ENCODE results near the gene CLK2.

The CLK2 gene

DNA sequence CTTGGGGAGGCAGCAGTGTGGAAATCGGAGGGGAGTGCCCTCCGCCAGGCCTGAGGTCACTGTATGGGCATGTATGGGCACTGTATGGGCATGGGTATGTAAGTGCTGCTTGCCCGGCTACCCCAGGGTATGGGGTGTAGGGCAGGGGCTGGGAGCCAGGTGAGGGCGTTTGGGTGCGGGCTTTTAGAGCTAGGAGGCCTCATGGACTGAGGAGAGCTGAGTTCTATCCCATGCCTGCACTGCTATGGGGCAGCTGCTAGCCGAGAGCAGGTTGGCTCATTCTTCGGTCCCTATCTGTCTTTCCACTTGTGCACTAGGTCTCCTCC lies 22.6 kb upstream of the CLK2 start:
- Histone ChIP-seq H2BK120ac (ENCODE audit: low read depth, low read length) (peak overlapping the region; percentile 14), H3K36me3 (replicated peaks in 1 of 2; ENCODE audit: control insufficient read depth in 2 of 2, insufficient read depth in 2 of 2, low read length in 2 of 2) (no peaks in the 10 kb centered on the region), H3K4me2 (ENCODE audit: insufficient read depth, low read length, poor library complexity, severe bottlenecking) (no peak overlapping the region), H2BK12ac (ENCODE audit: low read length) (no peak overlapping the region), H3K4me3 (ENCODE audit: low read length in 2 of 2) (peak overlapping the region in 1 of 2 donors; percentile 15), H3K4ac (ENCODE audit: low read length) (no peak overlapping the region), H2BK5ac (ENCODE audit: low read length) (no peak overlapping the region), H3K14ac (ENCODE audit: low read length) (no peak overlapping the region), H3K9ac (ENCODE audit: low read depth, low read length, poor library complexity) (no peak overlapping the region), H3K23ac (ENCODE audit: low read depth, low read length, poor library complexity) (no peak overlapping the region), H3K79me1 (ENCODE audit: low read depth, low read length) (no peaks in the 10 kb centered on the region), H3K4me1 (ENCODE audit: control insufficient read depth in 2 of 2, insufficient read depth in 1 of 2, low read depth in 1 of 2, low read length in 2 of 2) (peaks cover 2 to 3% of the 10 kb centered on the region in 2 donors), H2AFZ (ENCODE audit: low read length) (peak overlapping the region; percentile 71), H3K27ac (replicated peaks; ENCODE audit: low read length) (no peak overlapping the region), H4K8ac (ENCODE audit: low read depth, low read length) (no peak overlapping the region), H2BK15ac (ENCODE audit: low read length) (no peak overlapping the region), H3K18ac (ENCODE audit: low read length) (no peak overlapping the region), H2AK5ac (ENCODE audit: low read depth, low read length) (peak overlapping the region; percentile 3), H3K9me3 (replicated peaks in 1 of 2; ENCODE audit: control insufficient read depth in 2 of 2, insufficient read depth in 1 of 2, low read depth in 1 of 2, low read length in 2 of 2) (peaks cover 0 to 15% of the 10 kb centered on the region in 2 donors), H4K91ac (ENCODE audit: low read depth, low read length, poor library complexity) (no peak overlapping the region), H3K27me3 (ENCODE audit: control insufficient read depth in 3 of 3, insufficient read depth in 3 of 3, low read depth in 1 of 3, low read length in 3 of 3) (peaks cover 3 to 41% (median 24%) of the 10 kb centered on the region in 3 experiments)
- WGBS, 2 donors (ENCODE audit: extremely low coverage in 2 of 2, insufficient read length in 2 of 2, insufficient replicate concordance in 1 of 2) = no CpG with 5 or more reads among the region's 7 CpGs
- no peak for DNase-seq (ENCODE audit: low spot score)

DNA sequence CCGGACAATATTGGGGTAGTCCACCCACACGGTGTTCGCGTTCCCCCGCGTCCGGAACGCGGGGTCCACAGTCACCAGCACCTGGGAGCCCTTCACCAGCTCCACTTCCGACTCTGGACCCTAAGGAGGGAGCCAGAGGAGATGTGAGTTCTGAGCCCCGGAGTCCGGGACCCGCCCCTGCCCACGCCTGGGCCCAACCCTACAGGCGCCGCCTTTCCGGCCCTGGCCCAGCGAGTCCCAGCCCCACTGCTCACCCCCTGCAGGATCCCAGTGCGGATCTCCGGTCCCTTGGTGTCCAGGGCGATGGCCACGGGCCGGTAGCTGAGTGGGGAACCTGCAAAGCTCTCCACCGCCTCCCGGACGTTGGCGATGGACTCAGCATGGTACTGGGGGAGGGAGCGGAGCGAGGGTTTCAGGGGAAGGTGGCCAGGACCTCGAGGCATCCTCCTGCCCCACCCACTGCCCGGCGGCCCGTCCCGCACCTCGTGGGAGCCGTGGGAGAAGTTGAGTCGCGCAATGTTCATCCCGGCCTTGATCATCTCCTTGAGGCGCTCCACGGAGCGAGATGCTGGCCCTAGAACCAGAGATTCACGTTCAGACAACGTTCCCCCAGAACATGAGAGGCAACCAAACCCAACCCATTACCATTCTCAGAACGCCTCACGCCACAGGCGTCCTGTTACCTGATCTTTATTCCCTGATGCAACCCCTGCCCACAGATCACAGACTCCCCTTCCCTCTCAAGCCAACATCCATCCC lies 22.1 kb upstream of the CLK2 start:
- Histone ChIP-seq H2AK5ac (ENCODE audit: low read depth, low read length) (peak overlapping the region; percentile 78), H3K27ac (replicated peaks; ENCODE audit: low read length) (no peak overlapping the region), H3K4me2 (ENCODE audit: insufficient read depth, low read length, poor library complexity, severe bottlenecking) (peak overlapping the region; percentile 35), H3K9me3 (replicated peaks in 1 of 2; ENCODE audit: control insufficient read depth in 2 of 2, insufficient read depth in 1 of 2, low read depth in 1 of 2, low read length in 2 of 2) (peaks cover 0 to 15% of the 10 kb centered on the region in 2 donors), H3K79me1 (ENCODE audit: low read depth, low read length) (no peaks in the 10 kb centered on the region), H4K8ac (ENCODE audit: low read depth, low read length) (no peak overlapping the region), H2BK5ac (ENCODE audit: low read length) (peak overlapping the region; percentile 11), H3K9ac (ENCODE audit: low read depth, low read length, poor library complexity) (peak overlapping the region; percentile 55), H3K4me1 (ENCODE audit: control insufficient read depth in 2 of 2, insufficient read depth in 1 of 2, low read depth in 1 of 2, low read length in 2 of 2) (peaks cover 2 to 3% of the 10 kb centered on the region in 2 donors), H3K27me3 (ENCODE audit: control insufficient read depth in 3 of 3, insufficient read depth in 3 of 3, low read depth in 1 of 3, low read length in 3 of 3) (peaks cover 3 to 41% (median 24%) of the 10 kb centered on the region in 3 experiments), H3K4me3 (ENCODE audit: low read length in 2 of 2) (peak overlapping the region in 1 of 2 donors; percentile 55), H3K14ac (ENCODE audit: low read length) (no peak overlapping the region), H2AFZ (ENCODE audit: low read length) (peak overlapping the region; percentile 71), H3K36me3 (replicated peaks in 1 of 2; ENCODE audit: control insufficient read depth in 2 of 2, insufficient read depth in 2 of 2, low read length in 2 of 2) (no peaks in the 10 kb centered on the region), H2BK12ac (ENCODE audit: low read length) (no peak overlapping the region), H3K23ac (ENCODE audit: low read depth, low read length, poor library complexity) (peak overlapping the region; percentile 46), H2BK120ac (ENCODE audit: low read depth, low read length) (peak overlapping the region; percentile 14), H3K4ac (ENCODE audit: low read length) (no peak overlapping the region), H3K18ac (ENCODE audit: low read length) (peak overlapping the region; percentile 81), H2BK15ac (ENCODE audit: low read length) (peak overlapping the region; percentile 2), H4K91ac (ENCODE audit: low read depth, low read length, poor library complexity) (no peak overlapping the region)
- no CpG with 5 or more reads among the region's 47 CpGs for WGBS, 2 donors (ENCODE audit: extremely low coverage in 2 of 2, insufficient read length in 2 of 2, insufficient replicate concordance in 1 of 2)
- DNase-seq (ENCODE audit: low spot score) = no peak

GRCh38 chr1:155294520-155295182 lies 21.3 kb upstream of the CLK2 start:
- peaks cover 3 to 41% (median 24%) of the 10 kb centered on the region in 3 experiments for H3K27me3 ChIP-seq (ENCODE audit: control insufficient read depth in 3 of 3, insufficient read depth in 3 of 3, low read depth in 1 of 3, low read length in 3 of 3)
- no peak overlapping the region for H4K91ac ChIP-seq (ENCODE audit: low read depth, low read length, poor library complexity)
- no peak overlapping the region for H3K14ac ChIP-seq (ENCODE audit: low read length)
- no peak overlapping the region for H3K4ac ChIP-seq (ENCODE audit: low read length)
- peak overlapping the region; percentile 2 for H2BK15ac ChIP-seq (ENCODE audit: low read length)
- H2AFZ ChIP-seq (ENCODE audit: low read length) = peak overlapping the region; percentile 71
- no peak overlapping the region for H3K27ac ChIP-seq (replicated peaks; ENCODE audit: low read length)
- peaks cover 2 to 3% of the 10 kb centered on the region in 2 donors for H3K4me1 ChIP-seq (ENCODE audit: control insufficient read depth in 2 of 2, insufficient read depth in 1 of 2, low read depth in 1 of 2, low read length in 2 of 2)
- H3K4me3 ChIP-seq (ENCODE audit: low read length in 2 of 2) = no peak overlapping the region
- no peak overlapping the region for H4K8ac ChIP-seq (ENCODE audit: low read depth, low read length)
- H3K18ac ChIP-seq (ENCODE audit: low read length) = peak overlapping the region; percentile 52
- WGBS, 2 donors (ENCODE audit: extremely low coverage in 2 of 2, insufficient read length in 2 of 2, insufficient replicate concordance in 1 of 2) = no CpG with 5 or more reads among the region's 46 CpGs
- peak overlapping the region; percentile 71 for H3K9ac ChIP-seq (ENCODE audit: low read depth, low read length, poor library complexity)
- DNase-seq (ENCODE audit: low spot score) = no peak
- H2BK120ac ChIP-seq (ENCODE audit: low read depth, low read length) = no peak overlapping the region
- peak overlapping the region; percentile 35 for H3K4me2 ChIP-seq (ENCODE audit: insufficient read depth, low read length, poor library complexity, severe bottlenecking)
- no peak overlapping the region for H2BK5ac ChIP-seq (ENCODE audit: low read length)
- H2AK5ac ChIP-seq (ENCODE audit: low read depth, low read length) = peak overlapping the region; percentile 78
- no peak overlapping the region for H2BK12ac ChIP-seq (ENCODE audit: low read length)
- peak overlapping the region; percentile 46 for H3K23ac ChIP-seq (ENCODE audit: low read depth, low read length, poor library complexity)
- no peaks in the 10 kb centered on the region for H3K79me1 ChIP-seq (ENCODE audit: low read depth, low read length)
- H3K9me3 ChIP-seq (replicated peaks in 1 of 2; ENCODE audit: control insufficient read depth in 2 of 2, insufficient read depth in 1 of 2, low read depth in 1 of 2, low read length in 2 of 2) = peaks cover 0 to 15% of the 10 kb centered on the region in 2 donors
- peaks cover 0 to 4% of the 10 kb centered on the region in 2 donors for H3K36me3 ChIP-seq (replicated peaks in 1 of 2; ENCODE audit: control insufficient read depth in 2 of 2, insufficient read depth in 2 of 2, low read length in 2 of 2)

- Histone ChIP-seq H3K27me3 (ENCODE audit: control insufficient read depth in 3 of 3, insufficient read depth in 3 of 3, low read depth in 1 of 3, low read length in 3 of 3) (peaks cover 3 to 41% (median 24%) of the 10 kb centered on the region in 3 experiments), H3K4me2 (ENCODE audit: insufficient read depth, low read length, poor library complexity, severe bottlenecking) (no peak overlapping the region), H4K91ac (ENCODE audit: low read depth, low read length, poor library complexity) (no peak overlapping the region), H3K4me1 (ENCODE audit: control insufficient read depth in 2 of 2, insufficient read depth in 1 of 2, low read depth in 1 of 2, low read length in 2 of 2) (peaks cover 2 to 3% of the 10 kb centered on the region in 2 donors), H2AFZ (ENCODE audit: low read length) (no peak overlapping the region), H3K9ac (ENCODE audit: low read depth, low read length, poor library complexity) (no peak overlapping the region), H2AK5ac (ENCODE audit: low read depth, low read length) (no peak overlapping the region), H3K79me1 (ENCODE audit: low read depth, low read length) (no peaks in the 10 kb centered on the region), H3K9me3 (replicated peaks in 1 of 2; ENCODE audit: control insufficient read depth in 2 of 2, insufficient read depth in 1 of 2, low read depth in 1 of 2, low read length in 2 of 2) (peaks cover 0 to 15% of the 10 kb centered on the region in 2 donors), H3K36me3 (replicated peaks in 1 of 2; ENCODE audit: control insufficient read depth in 2 of 2, insufficient read depth in 2 of 2, low read length in 2 of 2) (peaks cover 0 to 18% of the 10 kb centered on the region in 2 donors), H3K4ac (ENCODE audit: low read length) (no peak overlapping the region), H3K27ac (replicated peaks; ENCODE audit: low read length) (no peak overlapping the region), H2BK15ac (ENCODE audit: low read length) (no peak overlapping the region), H3K18ac (ENCODE audit: low read length) (no peak overlapping the region), H2BK120ac (ENCODE audit: low read depth, low read length) (no peak overlapping the region), H3K4me3 (ENCODE audit: low read length in 2 of 2) (no peak overlapping the region), H4K8ac (ENCODE audit: low read depth, low read length) (no peak overlapping the region), H2BK5ac (ENCODE audit: low read length) (no peak overlapping the region), H3K23ac (ENCODE audit: low read depth, low read length, poor library complexity) (peak overlapping the region; percentile 27), H2BK12ac (ENCODE audit: low read length) (peak overlapping the region; percentile 80), H3K14ac (ENCODE audit: low read length) (no peak overlapping the region)
- DNase-seq (ENCODE audit: low spot score) = no peak
- no CpG with 5 or more reads among the region's 17 CpGs for WGBS, 2 donors (ENCODE audit: extremely low coverage in 2 of 2, insufficient read length in 2 of 2, insufficient replicate concordance in 1 of 2)
These were observed 19.9 kb upstream of the CLK2 start for GRCh38 chr1:155293086-155293749.

Data from neuronal stem cell (in vitro differentiated cells).